ENCODE measurements around the gene RNF133. TPM values are rescaled to one million over a fixed set of nuclear protein-coding genes. Genes with fewer than 3 reads are reported as not detected.

Gene RNF133
- total RNA-seq, result 0.23 TPM

GRCh38 chr7:122699017-122699416 lies at the start of gene RNF133:
RNF133 (minus strand) TSS chr7:122699117; CDS start chr7:122698918, 199 bp downstream.

GRCh38 chr7:122702872-122703510 lies 4.1 kb upstream of the RNF133 start, which contains the start of gene RNF148:
RNF148 (minus strand) TSS chr7:122702922; CDS start chr7:122702750, 172 bp downstream.

Small RNAs within 50 kb of the gene (small RNA-seq; reads per million reads assigned to genes)
- not detected for gene AC006463.1

Other genes with a start within 250 kb of the RNF133 start
- gene RNF148, start 3.8 kb upstream of the RNF133 start, total RNA-seq, result 0.92 TPM
- 36.2 TPM for gene CADPS2, start 187.3 kb upstream of the RNF133 start, total RNA-seq

Data from diencephalon (tissue), 1 donor.